ELF-1 (cell line): ENCODE results near the gene FGF1.

Experiments used
- DNase-seq: peaks from one replicate; pipeline ENCODE4 v3.0.0-alpha.2; 2016; ENCODE audit warnings: low read depth, low spot score

FGF1 gene

DNA sequence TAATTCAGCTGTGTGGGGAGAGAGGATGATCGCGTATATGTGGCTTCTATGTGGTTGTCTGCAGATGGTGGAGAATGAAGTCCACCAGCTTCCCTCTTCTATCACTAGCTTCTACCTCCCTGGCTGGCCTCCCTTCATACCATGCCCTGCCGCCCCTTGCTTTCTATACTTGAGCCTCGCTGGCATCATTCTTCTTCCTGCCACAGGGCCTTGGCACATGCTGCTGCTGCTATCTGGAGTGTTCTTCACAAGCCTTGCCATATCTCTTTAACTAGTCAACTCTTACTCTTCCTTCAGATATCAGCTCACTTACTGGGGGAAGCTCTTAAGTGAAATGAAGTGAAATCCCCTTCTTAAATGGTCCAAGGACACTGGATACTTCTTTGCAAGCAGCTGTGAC lies 100.4 kb downstream of the FGF1 start:
- no peak for DNase-seq

DNA sequence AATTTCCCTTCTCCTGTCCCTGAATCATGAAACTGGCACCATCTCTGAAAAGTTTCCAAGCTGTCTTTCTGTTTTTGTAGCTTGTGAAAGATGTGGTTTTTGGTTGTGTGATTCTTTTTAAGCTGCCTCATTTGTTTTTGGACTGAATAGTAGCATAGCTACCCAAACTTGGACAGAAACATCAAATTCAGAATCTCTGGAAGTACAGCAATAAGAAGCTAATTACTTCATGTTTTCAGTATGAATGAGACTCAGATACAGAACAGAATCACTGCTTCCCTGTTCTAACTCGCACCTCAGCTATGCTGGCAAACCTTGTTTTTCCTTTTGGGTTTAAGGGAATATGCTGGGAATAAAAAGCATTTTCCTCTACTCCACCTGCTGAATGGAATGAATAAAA lies 101.0 kb downstream of the FGF1 start:
- no peak for DNase-seq

DNA sequence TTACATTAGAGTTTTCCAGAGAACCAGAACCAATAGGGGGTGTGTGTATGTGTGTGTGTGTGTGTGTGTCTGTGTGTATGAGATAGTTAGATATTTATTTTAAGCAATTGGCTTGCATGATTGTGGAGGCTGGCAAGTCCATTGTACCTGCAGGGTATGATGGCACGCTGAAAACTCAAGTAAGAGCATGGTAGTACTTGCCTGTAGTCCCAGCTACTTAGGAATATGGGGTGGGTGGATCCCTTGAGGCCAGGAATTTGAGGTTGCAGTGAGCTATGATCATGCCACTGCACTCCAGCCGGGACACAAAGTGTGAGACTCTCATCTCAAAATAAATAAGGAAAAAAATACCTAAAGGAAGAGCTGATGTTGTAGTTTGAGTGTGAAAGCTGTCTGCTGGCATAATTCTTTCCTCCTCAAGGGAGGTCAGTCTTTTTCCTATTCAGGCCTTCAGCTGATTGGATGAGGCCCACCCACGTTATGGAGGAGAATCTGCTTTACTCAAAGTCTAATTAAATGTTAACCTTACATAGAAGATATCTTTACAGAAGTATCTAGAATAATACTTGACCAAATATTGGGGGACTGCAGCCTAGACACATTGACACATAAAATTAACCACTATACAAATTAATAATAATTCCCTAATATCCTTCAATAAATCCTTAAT lies 107.6 kb downstream of the FGF1 start:
- DNase-seq = no peak

DNA sequence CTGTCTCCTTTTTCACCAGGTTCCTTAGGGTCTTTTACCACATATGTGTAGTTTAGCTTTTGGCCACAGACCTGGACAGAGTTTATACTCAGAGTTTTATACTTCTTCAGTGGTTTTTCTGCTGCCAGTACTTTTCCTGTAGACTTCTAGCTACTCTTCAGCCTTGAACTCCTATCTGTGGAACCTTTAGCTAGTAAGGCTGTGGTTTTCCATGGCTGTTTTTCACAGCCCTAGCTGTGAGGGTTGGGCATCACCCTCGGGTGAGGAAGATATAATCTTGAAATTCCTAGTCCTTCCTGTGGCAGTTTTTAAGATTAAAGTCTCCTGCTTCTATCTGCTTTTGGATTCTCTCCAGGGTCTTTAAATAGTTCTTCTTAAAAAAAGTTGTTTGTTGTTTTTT lies 109.1 kb downstream of the FGF1 start:
- no peak for DNase-seq

DNA sequence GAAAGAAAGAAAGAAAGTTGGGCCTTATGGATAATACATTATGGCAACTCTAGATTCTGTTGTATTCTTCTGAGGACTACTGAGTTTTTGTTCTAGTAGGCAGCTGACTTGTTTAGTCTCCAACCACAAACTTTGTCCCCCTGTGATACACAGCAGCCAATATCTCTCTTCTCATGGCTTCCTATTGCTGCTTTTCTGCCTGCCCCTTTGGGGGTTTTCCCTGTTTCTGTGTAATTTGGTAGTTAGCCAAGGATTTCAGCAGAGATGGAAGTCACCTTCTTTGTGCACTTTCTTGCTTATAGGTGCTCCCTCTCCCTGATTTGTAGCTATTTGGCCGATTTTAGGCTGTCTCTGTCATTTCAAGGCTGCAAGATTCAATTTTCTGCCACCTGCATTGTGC lies 109.6 kb downstream of the FGF1 start:
- no peak for DNase-seq

DNA sequence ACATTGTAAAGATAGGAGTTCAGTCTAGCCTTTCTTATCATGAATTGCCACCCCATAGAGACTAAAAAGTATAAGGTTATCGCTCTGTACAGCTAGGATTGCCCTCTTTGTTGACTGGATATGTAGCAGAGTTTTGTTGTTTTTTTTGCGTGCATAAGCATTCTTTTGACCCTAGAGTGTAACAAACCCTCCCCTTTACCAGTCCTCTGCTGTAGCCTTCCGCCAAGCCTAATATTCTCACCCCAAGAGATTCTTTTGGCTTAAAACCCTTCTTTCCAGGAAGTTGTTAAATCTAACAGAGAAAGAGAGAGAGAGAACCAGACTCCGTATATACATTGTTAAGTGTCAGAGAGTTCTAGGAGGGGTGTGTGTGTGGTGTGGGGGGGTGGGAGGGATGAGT lies 113.9 kb downstream of the FGF1 start:
- DNase-seq = no peak

DNA sequence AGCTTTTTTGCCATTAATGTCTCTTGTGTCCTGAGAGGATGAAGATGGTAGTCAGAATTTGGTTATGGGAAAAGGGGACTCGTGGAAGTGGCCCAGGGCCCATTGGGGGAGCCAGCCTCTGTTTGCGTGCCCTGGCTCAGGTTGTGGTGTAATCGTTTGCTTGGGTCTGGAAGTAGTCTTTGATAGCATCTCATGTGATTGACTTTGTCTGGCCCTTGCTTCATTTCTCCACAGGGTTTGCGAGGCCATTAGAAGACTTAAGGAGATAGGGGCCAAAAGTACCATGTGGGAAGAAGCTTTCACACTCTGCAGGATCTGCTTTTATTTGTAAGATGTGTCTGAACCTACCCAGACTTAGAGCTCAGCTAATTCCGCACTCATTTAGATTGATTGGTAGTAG lies 114.5 kb downstream of the FGF1 start:
- DNase-seq = peak; percentile 26

DNA sequence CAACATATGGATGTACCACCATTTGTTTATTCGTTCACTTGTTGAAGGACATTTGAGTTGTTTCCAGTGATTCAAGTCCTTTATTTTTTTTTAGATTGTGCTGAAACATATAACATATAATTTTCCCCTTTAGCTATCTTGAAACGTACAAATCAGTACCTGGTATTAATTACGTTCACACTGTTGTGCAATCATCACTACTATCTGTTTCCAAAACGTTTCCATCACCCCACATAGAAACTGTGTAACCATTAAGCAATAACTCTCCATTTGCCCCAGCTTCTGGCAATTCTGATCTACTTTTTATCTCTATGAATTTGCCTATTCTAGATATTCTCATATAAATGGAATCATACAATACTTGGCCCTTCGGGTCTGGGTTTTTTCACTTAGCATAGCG lies 116.0 kb downstream of the FGF1 start:
- DNase-seq = no peak

DNA sequence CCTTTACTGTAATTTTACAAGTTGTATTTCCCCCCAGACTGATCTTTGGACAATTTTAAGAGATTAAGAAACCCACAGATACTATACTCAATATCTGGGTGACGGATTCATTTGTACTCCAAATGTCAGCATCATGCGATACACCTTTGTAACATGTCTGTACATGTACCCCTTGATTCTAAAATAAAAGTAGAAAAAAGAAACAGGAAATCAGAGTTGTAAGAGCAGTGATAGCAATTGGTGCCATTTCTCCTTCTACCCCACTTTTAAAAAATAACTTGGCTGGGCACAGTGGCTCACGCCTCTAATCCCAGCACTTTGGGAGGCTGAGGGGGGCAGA lies 116.9 kb downstream of the FGF1 start:
- DNase-seq = no peak

DNA sequence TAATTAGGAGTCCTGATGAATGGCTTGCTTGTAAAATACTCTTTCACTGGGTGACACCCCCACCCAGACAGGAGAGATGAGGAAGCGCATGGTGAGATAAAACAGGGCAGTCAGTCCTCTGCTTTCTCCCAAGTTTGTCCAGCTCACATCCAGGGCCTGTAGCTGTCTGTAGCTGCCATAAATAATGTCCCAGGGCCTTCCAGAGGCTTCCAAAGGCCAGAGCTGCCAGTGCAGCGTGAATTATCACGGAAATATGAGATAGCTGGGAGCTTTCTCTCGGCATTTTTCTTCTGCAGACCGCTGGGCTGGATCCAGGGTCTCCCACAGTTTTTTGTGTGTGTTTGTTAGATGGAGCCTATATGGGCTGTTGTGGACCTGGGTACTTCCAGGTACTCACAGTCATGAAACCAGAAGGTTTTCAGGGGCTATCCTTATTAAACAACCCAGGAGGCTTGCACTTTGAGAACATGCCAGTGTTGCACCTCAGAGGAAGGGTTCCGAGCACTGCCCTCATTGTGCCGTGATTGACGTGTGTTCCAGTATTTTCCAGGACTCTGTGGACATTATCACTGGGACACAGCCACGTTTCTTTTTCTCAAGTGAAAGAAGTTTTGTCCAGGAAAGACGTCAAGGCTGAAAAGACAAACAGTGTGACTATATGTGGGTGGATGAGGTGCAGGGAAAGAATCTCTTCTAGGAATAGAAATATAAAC lies 117.5 kb downstream of the FGF1 start:
- peak; percentile 62 for DNase-seq

DNA sequence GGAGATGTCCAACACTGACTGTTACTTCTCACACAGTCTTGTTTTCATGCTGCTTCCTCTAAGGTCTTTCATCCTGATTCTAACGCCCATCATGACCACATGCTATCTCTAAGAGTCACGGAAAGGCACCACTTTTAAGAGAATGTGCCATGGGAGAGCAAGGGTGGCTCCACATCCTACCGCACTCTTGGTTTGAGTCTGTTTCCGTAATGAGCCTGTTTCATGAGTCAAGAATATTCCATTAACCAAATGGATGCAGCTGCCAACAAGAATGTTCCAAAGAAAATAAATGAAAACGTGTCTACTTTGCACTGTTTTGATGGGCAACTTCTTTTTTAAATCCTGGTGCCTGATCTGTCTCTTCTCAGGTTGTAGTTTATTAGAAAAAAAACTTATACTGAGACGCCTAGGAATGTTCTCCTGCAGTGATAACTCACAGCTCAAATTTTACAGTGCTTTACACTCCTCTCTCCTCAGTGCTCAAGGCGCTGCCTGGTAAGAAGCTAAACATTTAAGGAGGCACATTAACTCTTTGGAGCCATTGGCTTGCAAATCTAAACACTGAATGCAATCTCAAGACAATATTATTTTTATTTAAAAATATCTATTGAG lies 124.3 kb downstream of the FGF1 start:
- DNase-seq = no peak

DNA sequence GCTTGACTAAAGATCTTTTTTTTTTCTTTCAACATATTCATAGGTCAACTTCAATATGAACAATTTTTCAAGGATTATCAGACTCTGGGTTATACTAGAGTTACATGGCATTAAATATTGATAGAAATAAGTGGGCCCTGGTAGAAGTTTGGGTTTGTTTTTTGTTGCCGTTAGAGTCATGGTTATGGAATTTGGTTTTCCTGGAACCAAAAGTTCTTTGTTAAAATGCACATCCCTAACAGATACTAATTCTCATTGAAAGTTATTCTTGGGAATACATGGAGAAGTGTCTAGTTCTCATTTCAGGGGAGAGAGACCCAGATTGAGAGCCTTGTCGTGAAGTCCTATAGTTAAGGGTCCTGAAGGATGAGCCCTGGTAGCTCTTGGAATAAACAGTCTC lies 124.9 kb downstream of the FGF1 start:
- DNase-seq = no peak

DNA sequence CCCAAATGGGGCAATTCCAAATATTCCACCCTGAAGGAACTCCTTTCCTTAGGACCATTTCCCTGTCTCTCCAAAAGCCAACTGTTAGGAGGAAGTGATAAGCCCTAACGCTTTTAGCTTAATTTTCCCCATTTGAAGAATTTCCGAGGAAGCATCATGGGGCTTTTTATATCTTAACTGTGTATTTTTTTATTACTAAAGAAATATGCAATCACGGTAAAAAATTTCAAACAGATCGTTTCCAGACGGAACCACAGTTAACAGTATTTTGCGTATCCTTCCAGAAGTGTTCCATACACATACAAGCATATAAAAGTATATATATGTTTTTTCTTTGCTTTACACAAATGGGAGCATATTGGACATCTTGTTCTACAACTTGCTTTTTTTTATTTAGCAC lies 133.8 kb downstream of the FGF1 start:
- no peak for DNase-seq

DNA sequence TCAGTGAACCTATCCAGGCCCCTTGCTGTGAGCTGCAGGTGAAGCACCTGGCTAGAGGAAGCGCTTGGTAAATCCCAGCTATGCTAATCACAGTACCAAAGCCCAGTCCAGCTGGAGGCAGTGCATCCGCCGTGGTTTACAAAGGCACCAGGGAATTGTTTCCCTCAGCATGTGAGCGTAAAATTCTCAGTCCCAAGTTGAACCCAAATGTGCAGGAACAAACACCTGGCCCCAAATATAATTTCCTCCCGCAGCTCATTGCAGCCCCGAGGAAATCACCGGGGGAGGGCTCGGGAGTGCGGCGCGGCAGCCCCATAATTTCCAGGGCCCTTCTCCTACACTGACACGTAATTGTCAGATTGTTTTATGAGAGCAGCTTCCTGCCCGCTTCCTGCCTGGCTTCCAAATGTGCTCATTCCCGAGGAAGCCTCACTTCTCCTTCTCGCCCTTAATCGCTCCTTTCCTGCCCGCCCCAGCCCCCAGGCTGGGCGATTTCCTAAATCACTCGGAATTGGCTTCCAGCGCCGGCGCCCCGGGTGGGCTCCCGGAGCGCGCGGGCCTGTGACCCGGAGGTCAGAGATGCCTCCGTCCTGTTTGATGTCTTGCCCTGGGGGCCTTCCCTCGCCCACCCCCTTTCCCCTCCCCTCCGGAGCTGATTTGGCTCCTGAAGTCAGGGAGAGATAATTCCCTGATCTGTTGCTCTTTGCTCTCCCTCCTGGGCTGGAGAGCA lies 134.4 kb downstream of the FGF1 start:
- peak; percentile 95 for DNase-seq

DNA sequence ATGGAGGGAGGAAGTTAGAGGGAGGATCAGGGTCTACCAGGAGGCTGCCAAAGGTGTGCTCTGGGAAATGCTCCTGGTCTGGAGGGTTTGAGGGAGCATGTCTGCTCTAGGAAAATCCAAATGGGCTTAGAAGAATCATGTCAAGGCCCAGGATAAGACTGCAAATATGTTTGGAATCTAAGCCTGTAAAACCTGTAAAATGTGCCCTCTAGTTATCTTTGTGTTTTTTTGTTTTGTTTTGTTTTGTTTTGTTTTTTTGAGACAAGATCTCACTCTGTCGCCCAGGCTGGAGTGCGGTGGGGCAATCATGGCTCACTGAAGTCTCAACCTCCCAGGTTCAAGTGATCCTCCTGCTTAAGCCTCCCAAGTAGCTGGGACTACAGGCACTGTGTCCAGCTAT lies 135.4 kb downstream of the FGF1 start:
- DNase-seq = no peak

DNA sequence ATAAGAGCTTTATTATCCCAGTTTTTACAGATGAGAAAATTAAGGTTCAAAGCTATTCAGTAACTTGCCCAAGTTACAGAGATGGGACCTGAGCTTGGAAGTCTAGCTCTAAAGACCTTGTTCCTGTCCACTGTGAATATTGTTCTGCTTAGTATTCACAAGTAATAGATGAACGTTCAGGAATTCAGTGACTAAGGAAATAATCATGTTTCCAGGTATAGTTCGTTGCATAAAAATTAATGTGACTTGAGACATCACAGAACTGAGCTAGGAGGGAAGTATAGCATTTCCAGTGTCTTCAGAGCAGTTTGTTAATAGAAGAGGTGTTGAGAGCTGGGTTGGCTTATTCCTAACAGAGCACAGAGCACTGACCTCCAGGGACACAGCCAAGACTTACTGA lies 136.1 kb downstream of the FGF1 start:
- DNase-seq = no peak

DNA sequence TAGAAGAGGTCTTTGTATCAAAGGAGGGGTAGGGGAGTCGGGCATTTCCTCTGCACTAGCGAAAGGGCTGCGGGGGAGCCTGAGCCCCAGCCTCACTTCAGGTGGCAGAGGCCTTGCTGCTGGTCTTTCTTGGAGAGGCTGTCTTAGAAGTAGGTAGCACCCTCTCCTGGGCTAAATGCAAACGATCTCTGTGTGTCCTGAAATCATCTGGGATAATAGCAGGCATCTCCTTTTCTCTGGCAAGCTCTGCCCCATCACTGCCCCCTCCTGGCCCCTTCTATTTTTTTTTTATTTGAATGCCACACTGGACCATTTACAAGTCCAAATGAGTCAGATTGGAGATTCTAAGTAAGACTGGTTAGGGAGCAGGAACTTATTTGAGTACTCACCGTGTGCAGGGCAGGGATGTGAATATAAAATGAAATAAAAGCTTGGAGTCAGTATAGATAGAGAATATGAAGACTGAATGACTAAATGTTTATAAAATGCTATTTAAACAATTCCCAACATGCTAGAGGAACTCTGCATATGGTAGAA lies 137.1 kb downstream of the FGF1 start:
- peak; percentile 96 for DNase-seq

DNA sequence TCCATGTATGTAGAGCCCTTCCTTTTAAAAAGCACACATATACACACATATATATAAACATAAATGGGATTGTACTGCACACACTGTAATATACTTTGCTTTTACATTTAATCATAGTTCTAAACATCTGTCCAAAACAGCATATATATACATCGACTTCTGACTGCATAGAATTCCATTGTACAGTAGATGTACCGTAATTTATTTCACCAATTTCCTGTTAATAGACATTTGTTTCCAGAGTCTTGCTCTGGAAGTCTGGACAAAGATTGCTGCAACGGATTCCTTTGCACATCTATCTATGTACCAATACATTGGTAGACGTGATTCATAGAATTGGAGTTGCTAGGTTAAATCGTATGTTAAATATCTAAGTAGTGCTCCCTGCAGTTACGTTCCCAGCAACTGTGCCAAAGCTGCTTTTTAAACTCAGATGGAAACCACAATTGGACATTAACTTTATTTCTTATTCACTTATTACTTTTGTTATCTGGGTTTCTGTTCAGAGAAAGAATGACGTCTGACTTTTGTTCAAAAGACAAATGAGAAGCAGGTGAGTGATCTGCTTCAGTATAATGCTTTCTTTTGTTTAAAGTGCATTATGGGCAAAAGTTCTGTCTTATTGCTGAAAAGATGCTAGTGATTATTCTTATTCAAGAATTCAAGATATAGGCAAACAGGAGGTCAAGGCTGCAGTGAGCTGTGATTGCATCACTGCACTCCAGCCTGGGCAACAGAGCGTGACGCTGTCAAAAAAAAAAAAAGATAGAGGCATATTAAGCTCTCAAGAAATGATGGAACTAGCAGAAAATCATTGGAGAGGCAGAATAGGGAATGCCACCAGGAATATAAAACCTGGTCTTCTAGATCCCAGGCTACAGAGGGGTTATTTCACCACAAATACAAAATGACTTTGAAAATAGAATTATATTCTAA lies 138.2 kb downstream of the FGF1 start:
- DNase-seq = no peak

DNA sequence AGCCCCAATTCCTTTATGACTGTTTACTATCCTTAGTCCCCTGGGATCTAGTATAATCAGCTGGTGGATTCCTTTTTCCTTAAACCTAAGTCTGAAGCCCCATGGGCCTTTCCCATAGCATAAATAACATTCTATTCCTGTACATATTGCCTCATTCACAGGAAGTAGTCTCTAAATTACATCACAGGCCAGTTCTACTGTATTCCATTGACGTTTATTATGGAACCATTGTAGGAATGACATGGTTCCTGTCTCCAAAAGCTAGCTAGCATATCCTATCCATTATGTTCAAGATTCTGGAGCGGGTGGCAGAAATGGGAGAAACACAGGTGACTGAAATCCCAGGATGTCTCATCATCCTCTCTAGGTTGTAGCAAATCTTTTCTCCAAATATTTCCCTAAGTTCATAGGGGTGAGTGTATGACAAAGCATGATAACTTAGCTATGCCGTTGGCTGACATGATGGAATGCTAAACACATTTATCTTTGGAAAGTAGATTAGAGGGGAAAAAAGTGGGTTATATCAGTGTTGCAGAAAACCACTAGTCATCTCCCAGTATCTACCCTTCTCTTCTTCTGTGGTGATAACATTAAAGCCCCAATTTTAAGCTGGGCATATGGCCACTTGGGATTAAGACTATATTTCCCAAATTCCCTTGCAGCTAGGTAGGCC lies 140.1 kb downstream of the FGF1 start:
- DNase-seq = no peak

DNA sequence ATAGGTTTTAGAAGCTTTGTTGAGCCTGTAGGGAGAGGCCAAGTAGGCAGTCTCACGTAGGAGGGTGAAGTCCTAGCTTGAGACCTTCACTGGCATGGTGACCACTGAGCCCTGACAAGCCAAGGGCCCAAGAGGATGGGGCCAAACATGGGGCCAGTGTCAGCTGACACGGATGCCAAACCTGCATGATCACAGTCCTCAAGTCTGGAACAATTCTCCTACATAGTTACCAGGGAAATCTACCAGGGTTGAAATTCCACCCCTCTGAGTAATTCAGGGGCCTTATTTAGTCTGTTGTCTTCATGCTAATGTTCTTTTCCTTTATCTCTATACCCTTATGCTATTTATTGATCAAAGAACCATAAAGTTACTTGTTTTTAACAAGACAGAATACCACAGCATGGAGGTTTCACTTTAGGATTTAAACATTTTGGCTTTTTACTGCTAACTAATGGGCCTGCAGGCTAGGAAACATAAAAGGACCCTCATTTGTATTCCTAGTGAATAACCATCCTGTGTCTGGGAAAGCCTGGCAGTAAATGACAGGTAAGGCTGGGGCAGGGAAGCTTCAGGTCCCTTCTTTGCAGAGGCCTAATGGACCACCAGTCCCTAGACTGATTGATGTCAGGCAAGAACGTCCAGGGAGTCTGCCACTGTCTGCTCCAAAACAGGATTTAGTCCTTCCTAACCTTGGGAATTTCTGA lies 140.8 kb downstream of the FGF1 start:
- peak; percentile 36 for DNase-seq
